CD14-positive monocyte (primary cell): ENCODE data around the gene ALDH4A1. TPM values are rescaled to one million over a fixed set of nuclear protein-coding genes. Genes with fewer than 3 reads are reported as not detected.

Experiments
- DNase-seq, 3 donors: peaks; one replicate each; pipeline ENCODE4 v3.0.0-alpha.2; 2011 to 2022
- H2AFZ ChIP-seq: 2 replicates; pipeline ENCODE4 v1.6.0; 2012; ENCODE audit warnings: mild to moderate bottlenecking, low read depth, low read length, inconsistent platforms; ENCODE audit not compliant: insufficient read depth, poor library complexity, severe bottlenecking
- H3K27ac ChIP-seq, 2 donors: 1 replicate in 1 of 2; 2 replicates in 1 of 2; pipeline ENCODE4 v1.5.1; 2012 to 2013; ENCODE audit warnings: low read length in 2 of 2, control low read depth in 1 of 2, inconsistent platforms in 1 of 2, low read depth in 1 of 2, mild to moderate bottlenecking in 1 of 2
- H3K27me3 ChIP-seq, 2 donors: one replicate each; pipeline versions ENCODE4 v1.6.0 to v1.6.1; 2011 to 2013; ENCODE audit warnings: low read length in 2 of 2; ENCODE audit not compliant: control insufficient read depth in 2 of 2, insufficient read depth in 2 of 2
- H3K36me3 ChIP-seq, 2 donors: replicated peaks in 1 of 2; 1 replicate in 1 of 2; 2 replicates in 1 of 2; pipeline versions ENCODE4 v1.5.1 to v1.6.1; 2012 to 2013; ENCODE audit warnings: low read length in 2 of 2, control low read depth in 1 of 2, inconsistent platforms in 1 of 2, mild to moderate bottlenecking in 1 of 2; ENCODE audit not compliant: insufficient read depth in 2 of 2, control insufficient read depth in 1 of 2
- H3K4me1 ChIP-seq, 2 donors: 1 replicate in 1 of 2; 2 replicates in 1 of 2; pipeline versions ENCODE4 v1.5.1 to v1.6.1; 2012 to 2013; ENCODE audit warnings: low read length in 2 of 2, control low read depth in 1 of 2, inconsistent platforms in 1 of 2, mild to moderate bottlenecking in 1 of 2, moderate library complexity in 1 of 2; ENCODE audit not compliant: insufficient read depth in 2 of 2, control insufficient read depth in 1 of 2
- H3K4me2 ChIP-seq: replicated peaks from 2 replicates; pipeline ENCODE3; 2012; ENCODE audit warnings: low read length, moderate library complexity, mild to moderate bottlenecking; ENCODE audit not compliant: poor library complexity, severe bottlenecking; ENCODE audit errors: extremely low read depth
- H3K4me3 ChIP-seq, 3 experiments: fragments of 200-600 bp in 1 of 3; sonication (generic) in 1 of 3; replicated peaks in 1 of 3; 1 replicate in 2 of 3; 2 replicates in 1 of 3; pipeline ENCODE4 v1.5.1; 2011 to 2013; ENCODE audit warnings: low read length in 3 of 3, mild to moderate bottlenecking in 3 of 3, control low read depth in 2 of 3, low read depth in 2 of 3, inconsistent platforms in 1 of 3, moderate library complexity in 1 of 3
- H3K79me2 ChIP-seq: 2 replicates; pipeline ENCODE4 v1.6.0; 2012; ENCODE audit warnings: mild to moderate bottlenecking, control low read depth, inconsistent platforms, low read length, moderate library complexity; ENCODE audit not compliant: insufficient read depth
- H3K9ac ChIP-seq: 2 replicates; pipeline ENCODE4 v1.6.0; 2017; ENCODE audit warnings: low read length, mild to moderate bottlenecking; ENCODE audit not compliant: insufficient read depth, poor library complexity, severe bottlenecking
- H3K9me3 ChIP-seq, 2 donors: replicated peaks in 1 of 2; 1 replicate in 1 of 2; 2 replicates in 1 of 2; pipeline versions ENCODE4 v1.5.1 to v1.6.1; 2012 to 2013; ENCODE audit warnings: low read length in 2 of 2, control low read depth in 1 of 2; ENCODE audit not compliant: control insufficient read depth in 1 of 2, insufficient read depth in 1 of 2
- H4K20me1 ChIP-seq: 2 replicates; pipeline ENCODE4 v1.6.0; 2012; ENCODE audit warnings: mild to moderate bottlenecking, low read length, control low read depth, moderate library complexity; ENCODE audit not compliant: insufficient read depth
- H3K27ac Mint-ChIP-seq, 7 donors: one replicate each; pipeline ENCODE4 v1.8.0; 2020; ENCODE audit warnings: mild to moderate bottlenecking in 7 of 7, mixed read lengths in 7 of 7, moderate library complexity in 6 of 7, inconsistent platforms in 2 of 7
- H3K27me3 Mint-ChIP-seq, 3 donors: one replicate each; pipeline ENCODE4 v1.8.0; 2021 to 2022; ENCODE audit warnings: low read depth in 3 of 3, mild to moderate bottlenecking in 3 of 3, mixed read lengths in 3 of 3, moderate library complexity in 3 of 3, inconsistent platforms in 1 of 3
- H3K36me3 Mint-ChIP-seq, 2 donors: one replicate each; pipeline ENCODE4 v1.8.0; 2020; ENCODE audit warnings: mixed read lengths in 2 of 2, inconsistent platforms in 1 of 2, mild to moderate bottlenecking in 1 of 2
- H3K4me1 Mint-ChIP-seq: one replicate; pipeline ENCODE4 v1.8.0; 2020; ENCODE audit warnings: mild to moderate bottlenecking, mixed read lengths
- H3K4me3 Mint-ChIP-seq, 2 donors: one replicate each; pipeline ENCODE4 v1.8.0; 2020; ENCODE audit warnings: mild to moderate bottlenecking in 2 of 2, mixed read lengths in 2 of 2, moderate library complexity in 1 of 2
- H3K9me3 Mint-ChIP-seq, 7 donors: one replicate each; pipeline ENCODE4 v1.8.0; 2020 to 2022; ENCODE audit warnings: mixed read lengths in 7 of 7, mild to moderate bottlenecking in 6 of 7, moderate library complexity in 6 of 7, inconsistent platforms in 2 of 7
- WGBS: methylation state at CpG from one replicate; pipeline ENCODE4 v1.1.5; 2013; ENCODE audit warnings: missing lambda C conversion rate; ENCODE audit not compliant: insufficient coverage; 5-methylcytosine and 5-hydroxymethylcytosine counted together
- intact Hi-C, 2 donors: fragments of 100-400 bp; cut with micrococcal nuclease; formaldehyde crosslinking; loops; one replicate each; pipeline versions ENCODE4 v1.15.0 to v1.15.1; 2023
- polyA plus RNA-seq, 3 donors: library from polyadenylated mRNA; depleted of rRNA in 1 of 3; unstranded in 2 of 3; stranded (reverse) in 1 of 3; fragments of 300-500 nt in 2 of 3; fragments of >200 nt in 1 of 3; fragmentation: Illumina TruSeq in 2 of 3; gene quantifications; 1 replicate in 2 of 3; 2 replicates in 1 of 3; pipeline ENCODE4 v1.2.3, GENCODE V29; 2012 to 2021
- small RNA-seq: library from RNA; depleted of rRNA; stranded (forward); fragments of <200 nt; gene quantifications from one replicate; pipeline ENCODE3, GENCODE V24; 2012; ENCODE audit warnings: low read depth; ENCODE audit not compliant: insufficient read length
- TF ChIP-seq, protein P1 (sequence below): fragments of 200-600 bp; IDR thresholded peaks from one replicate; pipeline ENCODE4 v1.8.0; 2022; ENCODE audit warnings: antibody characterized with exemption, mild to moderate bottlenecking

The ALDH4A1 gene
- polyA plus RNA-seq, 3 donors = 4.8 to 7.8 (median 6.1) TPM

DNA sequence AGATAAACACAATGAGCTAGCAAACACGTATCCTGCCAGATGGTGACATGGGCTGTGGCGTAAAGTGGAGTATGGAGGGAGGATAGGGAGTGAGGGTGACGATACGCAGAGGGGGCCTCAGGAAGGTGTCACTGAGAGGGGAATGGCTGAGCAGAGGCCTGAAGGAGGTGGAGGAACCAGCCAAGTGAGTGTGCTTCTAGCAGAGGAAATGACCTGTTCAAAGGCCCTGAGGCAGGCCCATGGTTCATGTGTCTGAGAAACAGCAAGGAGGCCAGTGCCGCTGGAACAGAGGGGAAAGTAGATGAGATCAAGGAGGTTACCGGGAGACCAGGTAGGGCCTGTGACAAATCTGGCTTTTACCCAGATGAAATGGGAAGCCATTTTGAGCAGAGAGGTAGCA is 78.9 kb downstream of the ALDH4A1 start:
- TF ChIP-seq, protein P1, sequence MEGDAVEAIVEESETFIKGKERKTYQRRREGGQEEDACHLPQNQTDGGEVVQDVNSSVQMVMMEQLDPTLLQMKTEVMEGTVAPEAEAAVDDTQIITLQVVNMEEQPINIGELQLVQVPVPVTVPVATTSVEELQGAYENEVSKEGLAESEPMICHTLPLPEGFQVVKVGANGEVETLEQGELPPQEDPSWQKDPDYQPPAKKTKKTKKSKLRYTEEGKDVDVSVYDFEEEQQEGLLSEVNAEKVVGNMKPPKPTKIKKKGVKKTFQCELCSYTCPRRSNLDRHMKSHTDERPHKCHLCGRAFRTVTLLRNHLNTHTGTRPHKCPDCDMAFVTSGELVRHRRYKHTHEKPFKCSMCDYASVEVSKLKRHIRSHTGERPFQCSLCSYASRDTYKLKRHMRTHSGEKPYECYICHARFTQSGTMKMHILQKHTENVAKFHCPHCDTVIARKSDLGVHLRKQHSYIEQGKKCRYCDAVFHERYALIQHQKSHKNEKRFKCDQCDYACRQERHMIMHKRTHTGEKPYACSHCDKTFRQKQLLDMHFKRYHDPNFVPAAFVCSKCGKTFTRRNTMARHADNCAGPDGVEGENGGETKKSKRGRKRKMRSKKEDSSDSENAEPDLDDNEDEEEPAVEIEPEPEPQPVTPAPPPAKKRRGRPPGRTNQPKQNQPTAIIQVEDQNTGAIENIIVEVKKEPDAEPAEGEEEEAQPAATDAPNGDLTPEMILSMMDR = no peak

More for the DNA sequence above, 78.9 kb downstream of the ALDH4A1 start:
- Histone ChIP-seq H3K4me1 (no peaks in the 10 kb centered on the region), H3K9ac (no peak overlapping the region), H3K4me2 (no peak overlapping the region), H3K79me2 (no peaks in the 10 kb centered on the region), H3K27ac (no peak overlapping the region), H3K36me3 (no peaks in the 10 kb centered on the region), H3K27me3 (peaks cover 0 to 16% of the 10 kb centered on the region in 2 donors), H3K4me3 (no peak overlapping the region), H2AFZ (no peak overlapping the region), H4K20me1 (no peaks in the 10 kb centered on the region), H3K9me3 (no peaks in the 10 kb centered on the region)
- Mint-ChIP-seq H3K9me3 (peaks cover 0 to 9% (median 2%) of the 10 kb centered on the region in 7 donors), H3K27ac (no peak overlapping the region), H3K4me1 (no peaks in the 10 kb centered on the region), H3K27me3 (peaks cover 18 to 34% (median 25%) of the 10 kb centered on the region in 3 donors), H3K36me3 (no peaks in the 10 kb centered on the region), H3K4me3 (no peak overlapping the region)
- intact Hi-C loops = loop anchor here (5.0 to 10.0 kb wide), 2 partner anchors 226 to 229 kb away; no protein-coding TSS in a partner anchor
- no peak for DNase-seq
- 100% methylated on average over 6 of the region's 6 CpGs for WGBS

Small RNA genes lying within 50 kb of the gene (small RNA-seq; reads per million reads assigned to genes)
- gene MIR1290 (not detected), gene MIR4695 (not detected)

Other genes starting within 250 kb of the ALDH4A1 start
- gene TAS1R2, start 42.9 kb downstream of the ALDH4A1 start, polyA plus RNA-seq = not detected
- 10 to 100 TPM in 1 of 3 donors, under 1 TPM in 2; 0.78 to 17.5 (median 0.94) TPM for gene IFFO2, start 54.1 kb upstream of the ALDH4A1 start, polyA plus RNA-seq